IMR-90 (cell line): Measurements from ENCODE around the gene PARVB. TPM values are rescaled to one million over a fixed set of nuclear protein-coding genes. Genes with fewer than 3 reads are reported as not detected.

Source experiments
- ATAC-seq: fragments of 200-7000 bp; cut with Tn5 transposase; 2 replicates; pipeline ENCODE4 v1.9.1; 2020; ENCODE audit warnings: low read depth, mild to moderate bottlenecking, moderate library complexity
- BruUV-seq: library from RNA; stranded (reverse); fragments of 400-500 nt; replicated peaks from 2 replicates; lab custom pipeline; 2021; lab: Mats Ljungman, UMichigan
- CTCF ChIA-PET: fragments of 300-600 bp; formaldehyde crosslinking; extraction: SDS; loops from one replicate; lab custom pipeline; 2021; ENCODE audit warnings: antibody characterized with exemption; lab: Yijun Ruan, JAX
- POLR2A ChIA-PET: fragments of 300-600 bp; sonication (Branson Sonifier 250); formaldehyde crosslinking; loops from one replicate; lab custom pipeline; 2022; ENCODE audit warnings: antibody characterized with exemption; ENCODE audit not compliant: unreplicated experiment; lab: Charles Lee
- DNase-seq: peaks from one replicate; pipeline ENCODE4 v3.0.0; 2013
- H2AFZ ChIP-seq: replicated peaks from 2 replicates; pipeline ENCODE3; 2013; ENCODE audit warnings: low read length, mild to moderate bottlenecking; ENCODE audit not compliant: poor library complexity
- H2AK5ac ChIP-seq: 2 replicates; pipeline ENCODE4 v1.6.1; 2013; ENCODE audit warnings: low read depth, low read length, inconsistent platforms
- H2AK9ac ChIP-seq: replicated peaks from 2 replicates; pipeline ENCODE3; 2013; ENCODE audit warnings: mild to moderate bottlenecking, low read depth, low read length, moderate library complexity; ENCODE audit not compliant: poor library complexity
- H2BK120ac ChIP-seq: 2 replicates; pipeline ENCODE4 v1.6.1; 2013; ENCODE audit warnings: low read depth, low read length, inconsistent platforms
- H2BK15ac ChIP-seq: 3 replicates; pipeline ENCODE4 v1.6.1; 2013; ENCODE audit warnings: low read depth, low read length, inconsistent platforms
- H2BK20ac ChIP-seq: 2 replicates; pipeline ENCODE4 v1.6.1; 2013; ENCODE audit warnings: low read depth, mild to moderate bottlenecking, inconsistent platforms, low read length, moderate library complexity
- H2BK5ac ChIP-seq: 2 replicates; pipeline ENCODE4 v1.6.1; 2013; ENCODE audit warnings: mild to moderate bottlenecking, low read depth, low read length, inconsistent platforms; ENCODE audit not compliant: poor library complexity, severe bottlenecking
- H3K14ac ChIP-seq: replicated peaks from 2 replicates; pipeline ENCODE4 v1.6.1; 2013; ENCODE audit warnings: low read depth, low read length, inconsistent platforms
- H3K18ac ChIP-seq: 2 replicates; pipeline ENCODE4 v1.6.1; 2013; ENCODE audit warnings: low read depth, low read length, control low read depth
- H3K23ac ChIP-seq: 2 replicates; pipeline ENCODE4 v1.6.1; 2013; ENCODE audit warnings: low read depth, low read length, inconsistent platforms
- H3K27ac ChIP-seq: 2 replicates; pipeline ENCODE4 v1.5.1; 2013; ENCODE audit warnings: mild to moderate bottlenecking, control low read depth, low read length; ENCODE audit not compliant: insufficient read depth
- H3K27me3 ChIP-seq: 2 replicates; pipeline ENCODE4 v1.6.1; 2013; ENCODE audit warnings: low read length; ENCODE audit not compliant: control insufficient read depth, insufficient read depth
- H3K36me3 ChIP-seq: 2 replicates; pipeline ENCODE4 v1.6.1; 2013; ENCODE audit warnings: low read length, mixed read lengths; ENCODE audit not compliant: control insufficient read depth, insufficient read depth
- H3K4ac ChIP-seq: 2 replicates; pipeline ENCODE4 v1.6.1; 2013; ENCODE audit warnings: low read depth, low read length, inconsistent platforms
- H3K4me1 ChIP-seq: 2 replicates; pipeline ENCODE4 v1.6.1; 2013; ENCODE audit warnings: low read length, mixed read lengths; ENCODE audit not compliant: control insufficient read depth, insufficient read depth
- H3K4me2 ChIP-seq: 2 replicates; pipeline ENCODE4 v1.6.1; 2013; ENCODE audit warnings: low read depth, mild to moderate bottlenecking, control low read depth, low read length, moderate library complexity
- H3K4me3 ChIP-seq: 2 replicates; pipeline ENCODE4 v1.5.1; 2013; ENCODE audit warnings: low read depth, mild to moderate bottlenecking, control low read depth, low read length, moderate library complexity; ENCODE audit not compliant: insufficient read depth
- H3K56ac ChIP-seq: 2 replicates; pipeline ENCODE4 v1.6.1; 2013; ENCODE audit warnings: low read length, inconsistent platforms; ENCODE audit not compliant: insufficient read depth; ENCODE audit errors: extremely low read depth
- H3K79me1 ChIP-seq, 2 experiments: 2 replicates each; pipeline ENCODE4 v1.6.1; 2013; ENCODE audit warnings: low read length in 2 of 2, inconsistent platforms in 1 of 2, low read depth in 1 of 2
- H3K9ac ChIP-seq: 2 replicates; pipeline ENCODE4 v1.6.1; 2013; ENCODE audit warnings: low read depth, low read length, control low read depth
- H3K9me1 ChIP-seq: 2 replicates; pipeline ENCODE4 v1.6.1; 2013; ENCODE audit warnings: low read length, inconsistent platforms; ENCODE audit not compliant: insufficient read depth
- H3K9me3 ChIP-seq: 2 replicates; pipeline ENCODE4 v1.6.1; 2013; ENCODE audit warnings: low read length; ENCODE audit not compliant: control insufficient read depth, insufficient read depth
- H4K20me1 ChIP-seq: 2 replicates; pipeline ENCODE4 v1.6.1; 2013; ENCODE audit warnings: low read length, inconsistent platforms; ENCODE audit not compliant: insufficient read depth
- H4K5ac ChIP-seq: 2 replicates; pipeline ENCODE4 v1.6.1; 2013; ENCODE audit warnings: mild to moderate bottlenecking, low read depth, low read length, control low read depth
- H4K8ac ChIP-seq, 2 experiments: 2 replicates each; pipeline ENCODE4 v1.6.1; 2013; ENCODE audit warnings: low read depth in 2 of 2, low read length in 2 of 2, control low read depth in 1 of 2, inconsistent platforms in 1 of 2
- H4K91ac ChIP-seq: 2 replicates; pipeline ENCODE4 v1.6.1; 2013; ENCODE audit warnings: low read depth, low read length, inconsistent platforms; ENCODE audit not compliant: insufficient read depth
- BHLHE40 ChIP-seq: fragments of 150-350 bp; IDR thresholded peaks from 2 replicates; pipeline ENCODE4 v1.6.1; 2016; ENCODE audit warnings: mild to moderate bottlenecking, low read depth, low read length
- MAFK ChIP-seq: IDR thresholded peaks from 2 replicates; pipeline ENCODE4 v1.6.1; 2012; ENCODE audit warnings: low read depth, low read length, improper control_type of control experiment
- WGBS, 2 experiments: methylation state at CpG; one replicate each; pipeline versions ENCODE4 v1.1.5 to v1.1.7; 2013; ENCODE audit warnings: missing lambda C conversion rate in 2 of 2; ENCODE audit not compliant: insufficient read length in 1 of 2; ENCODE audit errors: extremely low coverage in 2 of 2; 5-methylcytosine and 5-hydroxymethylcytosine counted together
- dilution Hi-C: fragments of 300-500 bp; cut with HindIII; formaldehyde crosslinking; loops from one replicate; pipeline ENCODE4 v1.14.3; 2018; ENCODE audit warnings: low sequenced_read_pairs; ENCODE audit not compliant: unreplicated experiment
- in situ Hi-C: fragments of 300-500 bp; cut with MboI; formaldehyde crosslinking; loops from 3 replicates; pipeline ENCODE4 v1.14.3; 2019; ENCODE audit warnings: low sequenced_read_pairs, inconsistent platforms, mixed read lengths
- intact Hi-C: fragments of 100-400 bp; cut with micrococcal nuclease; formaldehyde crosslinking; loops from 2 replicates; pipeline ENCODE4 v1.10.0; 2022
- polyA plus RNA-seq, 3 experiments: library from polyadenylated mRNA; depleted of rRNA; stranded (reverse); fragments of >200 nt; gene quantifications; 2 replicates each; pipeline ENCODE4 v1.2.3, GENCODE V29; 2012; ENCODE audit warnings: low replicate concordance in 1 of 3
- total RNA-seq: library from RNA; depleted of rRNA; stranded (reverse); fragments of >200 nt; gene quantifications from 2 replicates; pipeline ENCODE4 v1.2.3, GENCODE V29; 2012

The PARVB gene
- total and polyA plus RNA-seq, 2 of the 4 experiments (the other 2 are of a cell fraction), result 44.3 to 53.9 TPM

GRCh38 chr22:44076825-44077224 is 52.7 kb downstream of the PARVB start:
- no peak overlapping the region for H4K8ac ChIP-seq
- CTCF ChIA-PET, result no interaction called here
- in situ Hi-C loops, result loop anchor here (5.0 kb wide), 1 partner anchor 80 kb away; no protein-coding TSS in a partner anchor

More at GRCh38 chr22:44076825-44077224, 52.7 kb downstream of the PARVB start:
- intact Hi-C loops, result no loop called here
- POLR2A ChIA-PET, result no interaction called here
- no peak overlapping the region for H3K27ac ChIP-seq
- BruUV-seq, result no TSS peak
- no peak overlapping the region for H3K4me2 ChIP-seq
- H3K4me3 ChIP-seq, result no peak overlapping the region
- H3K23ac ChIP-seq, result no peak overlapping the region
- peaks cover 3% of the 10 kb centered on the region in 2 experiments; a peak in 2 of 4 replicates for H3K79me1 ChIP-seq
- H2BK120ac ChIP-seq, result no peak overlapping the region
- H4K91ac ChIP-seq, result no peak overlapping the region
- DNase-seq, result no peak
- no peak overlapping the region for H2BK15ac ChIP-seq
- no peak for TF ChIP-seq BHLHE40
- TF ChIP-seq MAFK, result no peak
- no peak overlapping the region for H3K56ac ChIP-seq
- no CpG with 5 or more reads among the region's 8 CpGs for WGBS, 2 experiments
- H3K4me1 ChIP-seq, result no peaks in the 10 kb centered on the region
- no peaks in the 10 kb centered on the region for H3K27me3 ChIP-seq
- H3K36me3 ChIP-seq, result no peaks in the 10 kb centered on the region
- no peak overlapping the region for H2AK5ac ChIP-seq
- H2BK5ac ChIP-seq, result no peak overlapping the region
- dilution Hi-C loops, result no loop called here
- no peak overlapping the region for H2BK20ac ChIP-seq
- H2AFZ ChIP-seq, result no peak overlapping the region
- H3K18ac ChIP-seq, result no peak overlapping the region
- no peak overlapping the region for H4K5ac ChIP-seq
- H3K9ac ChIP-seq, result no peak overlapping the region
- H2AK9ac ChIP-seq, result no peak overlapping the region
- H4K20me1 ChIP-seq, result peaks cover 11% of the 10 kb centered on the region
- H3K14ac ChIP-seq, result no peak overlapping the region
- H3K9me1 ChIP-seq, result no peaks in the 10 kb centered on the region
- no peak for ATAC-seq
- no peaks in the 10 kb centered on the region for H3K9me3 ChIP-seq
- H3K4ac ChIP-seq, result no peak overlapping the region
